Colonic mucosa (tissue), 4 donors: ENCODE results near the gene RBPMS2. TPM values are rescaled to one million over a fixed set of nuclear protein-coding genes. Genes with fewer than 3 reads are reported as not detected.

Source experiments
- DNase-seq: peaks from one replicate; pipeline ENCODE4 v3.0.0-alpha.2; 2020
- H3K27ac ChIP-seq: fragments of 200-600 bp; one replicate; pipeline ENCODE4 v1.8.0; 2021
- H3K27me3 ChIP-seq: fragments of 200-600 bp; one replicate; pipeline ENCODE4 v1.8.0; 2021
- H3K36me3 ChIP-seq: fragments of 200-600 bp; one replicate; pipeline ENCODE4 v1.8.0; 2021
- H3K4me1 ChIP-seq: fragments of 200-600 bp; one replicate; pipeline ENCODE4 v1.8.0; 2021; ENCODE audit warnings: mild to moderate bottlenecking
- H3K4me3 ChIP-seq: fragments of 200-600 bp; one replicate; pipeline ENCODE4 v1.8.0; 2021
- H3K9ac ChIP-seq, 2 donors: one replicate each; pipeline ENCODE4 v1.7.0; 2013; ENCODE audit warnings: control low read depth in 2 of 2, low read depth in 2 of 2, low read length in 2 of 2
- H3K9me3 ChIP-seq: fragments of 200-600 bp; one replicate; pipeline ENCODE4 v1.8.0; 2021
- intact Hi-C: fragments of 100-400 bp; cut with DNase I; formaldehyde crosslinking; loops from one replicate; pipeline ENCODE4 v1.14.1; 2022
- total RNA-seq, 2 donors: library from RNA; stranded (reverse); fragmentation: NEBNext Ultra II Directional in 1 of 2; extraction: Animal tissue kit (Norgen Biotek cat#: 25700) in 1 of 2; gene quantifications; one replicate each; pipeline ENCODE4 v1.2.1, GENCODE V29; 2021
- TF ChIP-seq, protein P1 (sequence below): fragments of 200-600 bp; IDR thresholded peaks from one replicate; pipeline ENCODE4 v1.8.0; 2022; ENCODE audit warnings: antibody characterized with exemption, mild to moderate bottlenecking
- donor health status: healthy.
- donor health status: DM: no; HTN: no; CAD: no.
- donor health status: DM: no; HTN: no; CAD: no.

The RBPMS2 gene
- total RNA-seq, 2 donors from 2014 or later = 1.3 to 14.5 TPM

DNA sequence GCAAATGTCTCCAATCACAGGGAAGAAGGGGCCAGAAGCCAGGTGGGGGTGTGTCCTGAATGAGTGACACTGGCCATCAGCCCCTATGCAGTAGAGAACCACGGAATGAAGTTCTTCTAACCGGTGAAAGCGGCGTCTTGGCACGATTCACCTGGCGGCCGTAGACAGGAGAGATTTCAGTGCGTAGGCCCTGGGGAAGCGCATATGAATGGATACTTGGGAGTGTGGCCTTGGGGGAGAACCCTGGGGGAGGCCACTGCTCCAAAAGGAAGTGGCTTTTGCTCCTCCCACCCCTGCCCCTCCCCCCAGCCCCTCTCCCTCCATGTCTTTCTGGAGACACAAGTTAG is 43.6 kb downstream of the RBPMS2 start:
- H3K27ac ChIP-seq = no peak overlapping the region
- H3K36me3 ChIP-seq = no peaks in the 10 kb centered on the region
- H3K9ac ChIP-seq = no peak overlapping the region
- H3K4me3 ChIP-seq = no peak overlapping the region
- no peaks in the 10 kb centered on the region for H3K27me3 ChIP-seq
- intact Hi-C loops = loop anchor here (2.0 to 5.0 kb wide), 2 partner anchors 79 to 176 kb away; no protein-coding TSS in a partner anchor
- H3K9me3 ChIP-seq = no peaks in the 10 kb centered on the region
- DNase-seq = no peak
- H3K4me1 ChIP-seq = no peaks in the 10 kb centered on the region
- TF ChIP-seq, protein P1, sequence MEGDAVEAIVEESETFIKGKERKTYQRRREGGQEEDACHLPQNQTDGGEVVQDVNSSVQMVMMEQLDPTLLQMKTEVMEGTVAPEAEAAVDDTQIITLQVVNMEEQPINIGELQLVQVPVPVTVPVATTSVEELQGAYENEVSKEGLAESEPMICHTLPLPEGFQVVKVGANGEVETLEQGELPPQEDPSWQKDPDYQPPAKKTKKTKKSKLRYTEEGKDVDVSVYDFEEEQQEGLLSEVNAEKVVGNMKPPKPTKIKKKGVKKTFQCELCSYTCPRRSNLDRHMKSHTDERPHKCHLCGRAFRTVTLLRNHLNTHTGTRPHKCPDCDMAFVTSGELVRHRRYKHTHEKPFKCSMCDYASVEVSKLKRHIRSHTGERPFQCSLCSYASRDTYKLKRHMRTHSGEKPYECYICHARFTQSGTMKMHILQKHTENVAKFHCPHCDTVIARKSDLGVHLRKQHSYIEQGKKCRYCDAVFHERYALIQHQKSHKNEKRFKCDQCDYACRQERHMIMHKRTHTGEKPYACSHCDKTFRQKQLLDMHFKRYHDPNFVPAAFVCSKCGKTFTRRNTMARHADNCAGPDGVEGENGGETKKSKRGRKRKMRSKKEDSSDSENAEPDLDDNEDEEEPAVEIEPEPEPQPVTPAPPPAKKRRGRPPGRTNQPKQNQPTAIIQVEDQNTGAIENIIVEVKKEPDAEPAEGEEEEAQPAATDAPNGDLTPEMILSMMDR = no peak

DNA sequence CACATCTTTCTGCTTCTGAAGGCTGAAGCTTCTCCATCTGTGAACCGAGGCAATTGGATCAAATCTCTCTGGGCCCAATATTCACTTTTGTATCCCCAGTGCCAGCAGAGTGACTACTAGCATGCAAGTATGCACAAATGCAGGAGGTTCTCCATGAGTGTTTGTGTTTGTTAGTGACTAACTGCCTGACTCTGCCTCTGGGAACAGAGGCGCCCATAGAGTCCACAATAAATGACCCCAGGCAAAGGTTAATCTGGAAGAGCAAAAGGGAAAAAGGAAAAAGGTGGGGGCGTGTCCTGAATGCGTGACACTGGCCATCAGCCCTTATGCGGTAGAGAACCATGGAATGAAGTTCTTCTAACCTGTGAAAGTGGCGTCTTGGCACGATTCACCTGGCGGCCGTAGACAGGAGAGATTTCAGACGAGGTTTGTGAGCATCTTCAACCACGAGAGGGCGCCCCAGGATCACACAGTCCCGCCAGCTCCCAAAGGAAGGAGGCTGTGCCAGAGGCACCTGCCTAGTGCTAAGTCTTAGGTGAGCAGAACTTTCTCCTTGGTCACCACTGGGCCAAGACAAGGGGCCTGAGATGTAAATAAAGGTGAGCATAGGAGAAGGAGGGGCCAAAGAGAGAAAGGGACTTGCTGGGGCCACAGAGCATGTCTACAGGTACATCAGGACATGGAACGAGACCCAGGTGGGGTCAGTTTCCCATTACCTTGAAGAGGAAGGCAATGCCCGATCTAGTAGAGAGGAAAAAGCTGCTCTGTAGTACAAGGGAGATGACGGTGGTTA is 44.2 kb downstream of the RBPMS2 start:
- Histone ChIP-seq H3K4me1 (no peaks in the 10 kb centered on the region), H3K9ac (no peak overlapping the region), H3K27ac (no peak overlapping the region), H3K27me3 (no peaks in the 10 kb centered on the region), H3K36me3 (no peaks in the 10 kb centered on the region), H3K9me3 (no peaks in the 10 kb centered on the region), H3K4me3 (no peak overlapping the region)
- TF ChIP-seq, protein P1 = peak; percentile 86
- DNase-seq = peak; percentile 91
- intact Hi-C loops = loop anchor here (2.0 to 5.0 kb wide), 2 partner anchors 80 to 176 kb away; no protein-coding TSS in a partner anchor

GRCh38 chr15:64730151-64730550 is 45.2 kb downstream of the RBPMS2 start:
- Histone ChIP-seq H3K27me3 (no peaks in the 10 kb centered on the region), H3K4me1 (no peaks in the 10 kb centered on the region), H3K9me3 (no peaks in the 10 kb centered on the region), H3K4me3 (no peak overlapping the region), H3K27ac (no peak overlapping the region), H3K9ac (no peak overlapping the region), H3K36me3 (no peaks in the 10 kb centered on the region)
- no peak for DNase-seq
- TF ChIP-seq, protein P1 = no peak
- intact Hi-C loops = loop anchor here (2.0 to 5.0 kb wide), 2 partner anchors 81 to 177 kb away; no protein-coding TSS in a partner anchor

DNA sequence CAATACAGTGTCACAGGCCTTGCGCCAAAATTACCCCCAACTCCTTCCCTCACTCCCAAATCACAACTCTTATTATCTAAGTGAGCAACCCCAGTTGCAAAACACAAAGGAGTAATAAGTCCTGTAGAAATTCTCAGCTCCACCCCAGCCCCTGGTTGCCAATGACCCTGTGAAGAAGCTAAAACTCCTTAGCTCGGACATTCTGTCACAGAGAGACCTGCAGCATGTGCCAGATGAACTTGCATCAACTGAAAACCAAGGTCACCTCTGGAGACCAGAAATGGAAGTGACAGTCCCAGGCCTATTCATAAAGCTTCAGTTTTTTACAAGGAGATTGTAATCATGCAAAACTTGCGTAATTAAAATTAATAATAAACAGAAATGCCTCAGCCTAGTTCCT is 55.2 kb downstream of the RBPMS2 start:
- H3K9ac ChIP-seq = no peak overlapping the region
- H3K36me3 ChIP-seq = no peaks in the 10 kb centered on the region
- no peaks in the 10 kb centered on the region for H3K4me1 ChIP-seq
- H3K27me3 ChIP-seq = no peaks in the 10 kb centered on the region
- H3K4me3 ChIP-seq = no peak overlapping the region
- TF ChIP-seq, protein P1 = no peak
- intact Hi-C loops = no loop called here
- no peak for DNase-seq
- no peak overlapping the region for H3K27ac ChIP-seq
- H3K9me3 ChIP-seq = no peaks in the 10 kb centered on the region

GRCh38 chr15:64717735-64718495 is 57.5 kb downstream of the RBPMS2 start:
- no peaks in the 10 kb centered on the region for H3K9me3 ChIP-seq
- H3K27me3 ChIP-seq = no peaks in the 10 kb centered on the region
- no peaks in the 10 kb centered on the region for H3K36me3 ChIP-seq
- no peak overlapping the region for H3K27ac ChIP-seq
- H3K9ac ChIP-seq = no peak overlapping the region
- intact Hi-C loops = no loop called here
- no peak overlapping the region for H3K4me3 ChIP-seq
- no peaks in the 10 kb centered on the region for H3K4me1 ChIP-seq
- DNase-seq = no peak
- TF ChIP-seq, protein P1 = no peak
